ENCODE results near the gene SLC23A3. TPM values are rescaled to one million over a fixed set of nuclear protein-coding genes. Genes with fewer than 3 reads are reported as not detected.

The SLC23A3 gene
- polyA plus RNA-seq, 1 donor (not counting 4 experiments of a cell fraction or from before 2014, with no cell fraction given), result 1.4 TPM

GRCh38 chr2:219207884-219208740 is 38.3 kb upstream of the SLC23A3 start:
- FAIRE-seq (no peak), DNase-seq (ENCODE audit: low read depth, low spot score) (no peak)
- dilution Hi-C loops (cut with MboI; ENCODE audit: extremely low pct_ligation_motif_present, low sequenced_read_pairs), result no loop called here
- H3K79me2 ChIP-seq (ENCODE audit: control insufficient read depth, insufficient read depth, low read length), result no peaks in the 10 kb centered on the region
- H3K27me3 ChIP-seq (ENCODE audit: control insufficient read depth, extremely low read depth, insufficient read depth, low read length), result no peaks in the 10 kb centered on the region
- peak overlapping the region; percentile 84 for H3K4me2 ChIP-seq (ENCODE audit: control insufficient read depth, extremely low read depth, insufficient read depth, low read depth, low read length)
- no peak overlapping the region for H2AFZ ChIP-seq (ENCODE audit: control insufficient read depth, low read length)
- H3K4me1 ChIP-seq (ENCODE audit: control insufficient read depth, extremely low read depth, insufficient read depth, low read length), result peaks cover 16% of the 10 kb centered on the region
- H4K20me1 ChIP-seq (ENCODE audit: control insufficient read depth, extremely low read depth, insufficient read depth, low read length), result no peaks in the 10 kb centered on the region
- no peak overlapping the region for H3K9ac ChIP-seq (ENCODE audit: control insufficient read depth, extremely low read depth, insufficient read depth, low read length)
- no peak overlapping the region for H3K27ac ChIP-seq (ENCODE audit: control insufficient read depth, insufficient read depth, low read length)
- no peaks in the 10 kb centered on the region for H3K9me1 ChIP-seq (ENCODE audit: control insufficient read depth, extremely low read depth, insufficient read depth, low read length)
- TF ChIP-seq CTCF (optimal IDR thresholded peaks at IDR 0.05 in 1 of 3, IDR thresholded peaks at IDR 0.05 in 1 of 3, conservative IDR thresholded peaks at IDR 0.05 in 1 of 3; ENCODE audit: extremely low read depth in 1 of 3, insufficient read depth in 2 of 3, low read length in 3 of 3) (no peak), EZH2 (IDR thresholded peaks at IDR 0.05; ENCODE audit: low read length) (no peak)
- no peaks in the 10 kb centered on the region for H3K9me3 ChIP-seq (ENCODE audit: control insufficient read depth, low read depth, low read length)
- H3K4me3 ChIP-seq (ENCODE audit: control insufficient read depth in 2 of 3, extremely low read depth in 1 of 3, insufficient read depth in 2 of 3, low read depth in 1 of 3, low read length in 3 of 3), result no peak overlapping the region
- peaks cover 16 to 21% of the 10 kb centered on the region in 2 experiments for H3K36me3 ChIP-seq (ENCODE audit: control insufficient read depth in 2 of 2, extremely low read depth in 1 of 2, insufficient read depth in 2 of 2, low read length in 2 of 2)

- peak overlapping the region; percentile 45 to 63 (median 62) for H3K4me3 ChIP-seq (ENCODE audit: control insufficient read depth in 2 of 3, extremely low read depth in 1 of 3, insufficient read depth in 2 of 3, low read depth in 1 of 3, low read length in 3 of 3)
- dilution Hi-C loops (cut with MboI; ENCODE audit: extremely low pct_ligation_motif_present, low sequenced_read_pairs), result no loop called here
- H3K4me2 ChIP-seq (ENCODE audit: control insufficient read depth, extremely low read depth, insufficient read depth, low read depth, low read length), result peak overlapping the region; percentile 84
- FAIRE-seq (no peak), DNase-seq (ENCODE audit: low read depth, low spot score) (no peak)
- peaks cover 16% of the 10 kb centered on the region for H3K4me1 ChIP-seq (ENCODE audit: control insufficient read depth, extremely low read depth, insufficient read depth, low read length)
- H3K9me3 ChIP-seq (ENCODE audit: control insufficient read depth, low read depth, low read length), result no peaks in the 10 kb centered on the region
- no peaks in the 10 kb centered on the region for H3K79me2 ChIP-seq (ENCODE audit: control insufficient read depth, insufficient read depth, low read length)
- peak overlapping the region; percentile 16 for H2AFZ ChIP-seq (ENCODE audit: control insufficient read depth, low read length)
- H3K27me3 ChIP-seq (ENCODE audit: control insufficient read depth, extremely low read depth, insufficient read depth, low read length), result no peaks in the 10 kb centered on the region
- peaks cover 10 to 17% of the 10 kb centered on the region in 2 experiments for H3K36me3 ChIP-seq (ENCODE audit: control insufficient read depth in 2 of 2, extremely low read depth in 1 of 2, insufficient read depth in 2 of 2, low read length in 2 of 2)
- H3K27ac ChIP-seq (ENCODE audit: control insufficient read depth, insufficient read depth, low read length), result no peak overlapping the region
- H3K9me1 ChIP-seq (ENCODE audit: control insufficient read depth, extremely low read depth, insufficient read depth, low read length), result no peaks in the 10 kb centered on the region
- no peaks in the 10 kb centered on the region for H4K20me1 ChIP-seq (ENCODE audit: control insufficient read depth, extremely low read depth, insufficient read depth, low read length)
- TF ChIP-seq CTCF (optimal IDR thresholded peaks at IDR 0.05 in 1 of 3, IDR thresholded peaks at IDR 0.05 in 1 of 3, conservative IDR thresholded peaks at IDR 0.05 in 1 of 3; ENCODE audit: extremely low read depth in 1 of 3, insufficient read depth in 2 of 3, low read length in 3 of 3), result no peak
- no peak for TF ChIP-seq EZH2 (IDR thresholded peaks at IDR 0.05; ENCODE audit: low read length)
- H3K9ac ChIP-seq (ENCODE audit: control insufficient read depth, extremely low read depth, insufficient read depth, low read length), result peak overlapping the region; percentile 26
These were observed 37.5 kb upstream of the SLC23A3 start for GRCh38 chr2:219207134-219207883.

Measured in keratinocyte (primary cell).